Vagina (tissue), 2 donors: ENCODE results near the gene FRAT1. TPM values are rescaled to one million over a fixed set of nuclear protein-coding genes. Genes with fewer than 3 reads are reported as not detected.

ENCODE experiments used
- DNase-seq, 2 donors: peaks; one replicate each; pipeline ENCODE4 v3.0.0-alpha.2; 2017; ENCODE audit errors: extremely low spot score in 2 of 2
- H3K27ac ChIP-seq: fragments of 200-600 bp; sonication (generic); one replicate; pipeline ENCODE4 v1.5.1; 2019
- H3K27me3 ChIP-seq: fragments of 200-600 bp; sonication (generic); one replicate; pipeline ENCODE4 v1.5.1; 2019
- H3K36me3 ChIP-seq, 2 donors: fragments of 200-600 bp; sonication (generic); one replicate each; pipeline ENCODE4 v1.5.1; 2017 to 2019
- H3K4me1 ChIP-seq: fragments of 200-600 bp; sonication (generic); one replicate; pipeline ENCODE4 v1.5.1; 2019
- H3K4me3 ChIP-seq, 2 donors: fragments of 200-600 bp; sonication (generic); 1 replicate in 1 of 2; 2 replicates in 1 of 2; pipeline ENCODE4 v1.5.1; 2016 to 2019
- H3K9me3 ChIP-seq: fragments of 200-600 bp; sonication (generic); one replicate; pipeline ENCODE4 v1.5.1; 2019
- POLR2A ChIP-seq, 2 donors: fragments of 450-650 bp; IDR thresholded peaks; one replicate each; pipeline ENCODE4 v1.6.1; 2017; ENCODE audit warnings: antibody characterized with exemption in 2 of 2, mild to moderate bottlenecking in 2 of 2, moderate library complexity in 2 of 2
- POLR2AphosphoS5 ChIP-seq, 2 donors: sonication (generic); formaldehyde crosslinking; IDR thresholded peaks; one replicate each; pipeline ENCODE4 v1.9.0; 2017; ENCODE audit warnings: antibody characterized with exemption in 2 of 2, mild to moderate bottlenecking in 2 of 2, low read depth in 1 of 2; ENCODE audit not compliant: insufficient read depth in 1 of 2
- intact Hi-C: fragments of 100-400 bp; cut with DNase I; formaldehyde crosslinking; loops from one replicate; pipeline ENCODE4 v1.15.1; 2023
- total RNA-seq: library from RNA; depleted of rRNA; stranded (reverse); fragments of >200 nt; gene quantifications from one replicate; pipeline ENCODE4 v1.2.3, GENCODE V29; 2016
- TF ChIP-seq, protein P1 (sequence below), 3 experiments: fragments of 450-650 bp in 2 of 3; fragments of 200-600 bp in 1 of 3; sonication (generic) in 1 of 3; IDR thresholded peaks; one replicate each; pipeline ENCODE4 v1.5.1; 2017 to 2019; ENCODE audit warnings: antibody characterized with exemption in 3 of 3, mild to moderate bottlenecking in 2 of 3, moderate library complexity in 2 of 3

Gene FRAT1
- total RNA-seq, 1 donor from 2014 or later: 4.4 TPM

DNA sequence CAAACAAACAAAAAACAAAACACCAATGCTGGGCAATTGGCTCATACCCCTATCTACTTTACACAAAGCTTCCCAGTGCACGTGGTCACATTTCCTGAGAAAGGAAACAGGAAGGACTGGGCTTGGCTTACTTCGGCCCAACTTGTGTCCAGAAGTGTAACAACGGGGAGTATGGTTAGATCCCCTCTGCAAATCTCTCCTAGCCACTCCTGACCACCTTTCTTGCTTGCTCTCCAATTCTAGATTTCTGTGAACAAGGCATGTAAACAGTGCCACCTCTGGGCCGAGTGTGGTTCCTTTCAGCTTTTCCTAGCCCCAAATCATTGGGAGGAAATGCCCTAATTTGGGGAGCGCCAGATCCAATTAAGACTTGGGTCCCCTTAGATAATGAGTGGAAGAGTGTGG is 36.5 kb downstream of the FRAT1 start:
- Histone ChIP-seq H3K4me1 (no peaks in the 10 kb centered on the region), H3K4me3 (no peak overlapping the region), H3K27ac (no peak overlapping the region), H3K9me3 (no peaks in the 10 kb centered on the region), H3K36me3 (no peaks in the 10 kb centered on the region), H3K27me3 (no peaks in the 10 kb centered on the region)
- TF ChIP-seq POLR2A (IDR thresholded peaks at IDR 0.05) (no peak), POLR2AphosphoS5 (IDR thresholded peaks at IDR 0.05; ENCODE audit: insufficient read depth in 1 of 2, low read depth in 1 of 2) (no peak)
- TF ChIP-seq, protein P1, sequence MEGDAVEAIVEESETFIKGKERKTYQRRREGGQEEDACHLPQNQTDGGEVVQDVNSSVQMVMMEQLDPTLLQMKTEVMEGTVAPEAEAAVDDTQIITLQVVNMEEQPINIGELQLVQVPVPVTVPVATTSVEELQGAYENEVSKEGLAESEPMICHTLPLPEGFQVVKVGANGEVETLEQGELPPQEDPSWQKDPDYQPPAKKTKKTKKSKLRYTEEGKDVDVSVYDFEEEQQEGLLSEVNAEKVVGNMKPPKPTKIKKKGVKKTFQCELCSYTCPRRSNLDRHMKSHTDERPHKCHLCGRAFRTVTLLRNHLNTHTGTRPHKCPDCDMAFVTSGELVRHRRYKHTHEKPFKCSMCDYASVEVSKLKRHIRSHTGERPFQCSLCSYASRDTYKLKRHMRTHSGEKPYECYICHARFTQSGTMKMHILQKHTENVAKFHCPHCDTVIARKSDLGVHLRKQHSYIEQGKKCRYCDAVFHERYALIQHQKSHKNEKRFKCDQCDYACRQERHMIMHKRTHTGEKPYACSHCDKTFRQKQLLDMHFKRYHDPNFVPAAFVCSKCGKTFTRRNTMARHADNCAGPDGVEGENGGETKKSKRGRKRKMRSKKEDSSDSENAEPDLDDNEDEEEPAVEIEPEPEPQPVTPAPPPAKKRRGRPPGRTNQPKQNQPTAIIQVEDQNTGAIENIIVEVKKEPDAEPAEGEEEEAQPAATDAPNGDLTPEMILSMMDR (IDR thresholded peaks at IDR 0.05): no peak
- no peak for DNase-seq
- intact Hi-C loops: no loop called here

DNA sequence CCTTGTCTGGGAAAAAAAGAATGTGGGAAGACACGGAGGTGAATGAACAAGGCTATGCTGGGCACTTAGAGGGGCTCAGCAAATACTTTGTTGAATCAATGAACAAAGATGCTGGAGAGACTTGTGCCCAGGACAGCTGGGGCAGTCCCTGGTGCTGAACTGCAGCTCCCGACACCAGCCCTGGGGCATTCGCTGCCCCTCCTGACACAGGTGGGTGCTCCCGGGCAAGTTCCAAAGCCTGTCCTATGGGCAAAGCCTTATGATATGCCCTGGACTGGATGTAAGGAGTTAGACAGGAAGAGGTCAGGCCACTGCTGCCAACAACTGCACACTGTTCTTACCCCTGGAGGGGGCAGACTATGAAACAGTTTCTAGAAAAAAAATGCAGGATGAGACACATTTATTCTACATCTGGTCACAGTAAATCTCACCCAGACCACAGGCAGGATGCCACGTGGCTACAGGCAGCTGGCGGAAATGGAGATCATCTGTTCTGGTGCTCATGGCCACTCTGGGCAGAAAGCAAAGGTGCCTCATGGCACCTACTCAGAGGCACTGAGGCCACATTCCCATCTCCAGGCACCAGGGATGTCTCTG is 37.3 kb downstream of the FRAT1 start:
- Histone ChIP-seq H3K4me3 (no peak overlapping the region), H3K4me1 (no peaks in the 10 kb centered on the region), H3K9me3 (no peaks in the 10 kb centered on the region), H3K27ac (peak overlapping the region; percentile 2), H3K36me3 (no peaks in the 10 kb centered on the region), H3K27me3 (no peaks in the 10 kb centered on the region)
- DNase-seq: no peak
- TF ChIP-seq, protein P1 (IDR thresholded peaks at IDR 0.05): no peak
- TF ChIP-seq POLR2A (IDR thresholded peaks at IDR 0.05): no peak
- no peak for TF ChIP-seq POLR2AphosphoS5 (IDR thresholded peaks at IDR 0.05; ENCODE audit: insufficient read depth in 1 of 2, low read depth in 1 of 2)
- intact Hi-C loops: no loop called here

DNA sequence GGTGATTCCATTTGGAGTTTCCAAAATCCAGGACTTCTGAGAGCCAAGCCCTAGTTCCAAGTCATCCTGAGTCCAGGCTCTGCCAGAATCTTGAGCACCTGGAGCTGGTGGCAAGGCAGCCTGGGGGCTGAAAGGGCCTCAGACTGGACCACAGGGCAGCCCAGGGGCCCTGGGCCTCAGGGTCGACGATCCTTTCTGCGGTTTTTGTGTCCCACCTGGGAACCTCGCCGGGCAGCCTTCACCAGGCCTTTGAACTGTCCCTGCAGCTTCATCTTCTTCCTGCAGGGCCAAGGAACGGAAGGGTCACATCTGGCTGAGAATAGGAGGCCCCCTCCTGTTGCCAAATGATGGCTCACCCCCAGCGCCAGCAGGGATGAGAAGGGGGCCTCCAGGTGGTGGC is 37.8 kb downstream of the FRAT1 start:
- H3K27ac ChIP-seq: no peak overlapping the region
- H3K9me3 ChIP-seq: no peaks in the 10 kb centered on the region
- no peak for DNase-seq
- H3K27me3 ChIP-seq: no peaks in the 10 kb centered on the region
- no peak overlapping the region for H3K4me3 ChIP-seq
- H3K36me3 ChIP-seq: no peaks in the 10 kb centered on the region
- intact Hi-C loops: no loop called here
- no peaks in the 10 kb centered on the region for H3K4me1 ChIP-seq
- TF ChIP-seq POLR2AphosphoS5 (IDR thresholded peaks at IDR 0.05; ENCODE audit: insufficient read depth in 1 of 2, low read depth in 1 of 2) (no peak), POLR2A (IDR thresholded peaks at IDR 0.05) (no peak)
- TF ChIP-seq, protein P1 (IDR thresholded peaks at IDR 0.05): no peak

DNA sequence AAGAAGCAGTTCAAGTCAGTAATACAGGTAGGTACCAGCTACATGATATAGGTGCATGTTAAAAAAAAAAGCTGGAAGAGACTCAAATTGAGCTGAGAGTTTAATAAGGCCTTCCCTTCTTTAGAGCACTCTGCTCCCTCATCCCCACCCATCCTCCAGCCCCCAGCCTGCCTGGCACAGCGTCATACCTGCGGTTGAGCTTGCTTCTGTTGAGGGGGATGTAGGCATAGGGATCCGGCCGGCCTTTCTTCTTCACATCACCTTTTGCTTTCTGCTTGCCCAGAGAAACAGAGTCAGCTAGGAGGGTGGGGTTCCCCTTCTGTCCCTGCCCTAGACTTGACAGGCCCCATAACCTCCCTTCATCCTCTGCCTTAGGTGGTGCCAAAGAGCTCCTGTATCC is 39.3 kb downstream of the FRAT1 start:
- TF ChIP-seq, protein P1 (IDR thresholded peaks at IDR 0.05): no peak
- TF ChIP-seq POLR2A (IDR thresholded peaks at IDR 0.05) (no peak), POLR2AphosphoS5 (IDR thresholded peaks at IDR 0.05; ENCODE audit: insufficient read depth in 1 of 2, low read depth in 1 of 2) (no peak)
- Histone ChIP-seq H3K4me3 (no peak overlapping the region), H3K27ac (no peak overlapping the region), H3K36me3 (no peaks in the 10 kb centered on the region), H3K4me1 (no peaks in the 10 kb centered on the region), H3K9me3 (no peaks in the 10 kb centered on the region), H3K27me3 (no peaks in the 10 kb centered on the region)
- intact Hi-C loops: no loop called here
- no peak for DNase-seq

DNA sequence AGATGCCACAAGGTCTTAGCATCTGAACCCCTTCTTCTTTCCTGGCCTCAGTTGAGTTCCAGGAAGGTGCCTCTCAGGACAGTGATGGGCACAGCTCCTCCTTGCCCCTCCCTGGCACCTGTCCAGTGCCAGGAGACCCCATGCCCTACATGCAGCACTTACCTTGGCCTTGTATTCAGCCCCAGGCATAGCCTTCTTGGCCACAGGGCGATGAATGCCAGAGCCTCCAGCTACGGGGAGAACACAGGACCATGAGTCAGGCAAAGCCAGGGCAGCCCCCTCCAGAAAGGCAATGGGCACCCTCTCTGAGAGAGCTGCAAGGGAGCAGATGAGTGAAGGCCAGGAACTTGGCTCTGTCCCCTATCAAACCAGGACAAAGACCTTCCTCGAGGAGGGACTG is 39.7 kb downstream of the FRAT1 start:
- Histone ChIP-seq H3K9me3 (no peaks in the 10 kb centered on the region), H3K27ac (no peak overlapping the region), H3K27me3 (no peaks in the 10 kb centered on the region), H3K36me3 (no peaks in the 10 kb centered on the region), H3K4me1 (no peaks in the 10 kb centered on the region), H3K4me3 (no peak overlapping the region)
- intact Hi-C loops: no loop called here
- DNase-seq: no peak
- TF ChIP-seq POLR2A (IDR thresholded peaks at IDR 0.05) (no peak), POLR2AphosphoS5 (IDR thresholded peaks at IDR 0.05; ENCODE audit: insufficient read depth in 1 of 2, low read depth in 1 of 2) (no peak)
- TF ChIP-seq, protein P1 (IDR thresholded peaks at IDR 0.05): no peak
